Kidney capillary endothelial cell (primary cell): ENCODE measurements around the gene NFYA.

ENCODE experiments used
- DNase-seq: peaks from one replicate; pipeline ENCODE4 v3.0.0-alpha.2; 2018; ENCODE audit warnings: low spot score

NFYA gene

DNA sequence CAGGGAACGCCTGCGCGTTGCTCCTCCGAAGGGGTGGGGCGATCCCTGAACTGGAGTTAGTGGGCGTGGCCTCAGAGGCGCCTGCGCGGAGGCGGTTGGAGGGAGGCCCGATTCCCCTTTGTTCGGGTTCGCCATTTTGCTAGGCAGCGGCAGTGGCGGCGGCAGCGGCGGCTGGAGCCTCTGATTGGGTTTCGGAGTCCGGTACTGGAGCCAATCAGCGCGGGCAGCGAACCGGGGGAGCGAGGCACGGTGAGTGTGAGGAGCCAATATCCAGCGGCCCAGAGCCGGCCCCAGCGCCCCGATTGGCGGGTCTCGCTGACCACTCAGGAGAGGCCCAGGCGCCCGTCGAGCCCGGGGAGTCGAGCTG lies at the start of gene NFYA:
Gene NFYA (plus strand): TSS at position 139 of the 367 bp plus-strand sequence. CDS start 6,116 bp downstream, outside the sequence.
- DNase-seq: no peak

DNA sequence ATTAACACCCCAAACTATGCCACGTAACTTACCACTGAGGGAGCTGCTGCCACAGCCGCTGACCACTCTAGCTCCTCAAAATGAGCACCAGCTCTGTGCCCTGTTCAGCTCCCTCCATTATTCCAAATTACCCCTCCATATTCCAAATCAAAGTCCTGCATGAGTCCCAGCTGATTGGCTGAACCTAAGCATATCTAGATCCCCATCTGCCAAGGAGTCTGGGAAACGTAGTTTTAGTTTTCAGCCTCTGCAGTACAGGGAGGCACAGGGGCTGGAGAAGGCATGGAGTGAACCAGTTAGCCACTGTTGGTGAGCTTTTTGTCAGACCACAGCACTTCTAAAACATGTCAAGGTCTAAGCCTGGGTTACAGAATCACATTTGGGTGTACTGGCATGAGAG lies 49.7 kb upstream of the NFYA start:
- DNase-seq: no peak

DNA sequence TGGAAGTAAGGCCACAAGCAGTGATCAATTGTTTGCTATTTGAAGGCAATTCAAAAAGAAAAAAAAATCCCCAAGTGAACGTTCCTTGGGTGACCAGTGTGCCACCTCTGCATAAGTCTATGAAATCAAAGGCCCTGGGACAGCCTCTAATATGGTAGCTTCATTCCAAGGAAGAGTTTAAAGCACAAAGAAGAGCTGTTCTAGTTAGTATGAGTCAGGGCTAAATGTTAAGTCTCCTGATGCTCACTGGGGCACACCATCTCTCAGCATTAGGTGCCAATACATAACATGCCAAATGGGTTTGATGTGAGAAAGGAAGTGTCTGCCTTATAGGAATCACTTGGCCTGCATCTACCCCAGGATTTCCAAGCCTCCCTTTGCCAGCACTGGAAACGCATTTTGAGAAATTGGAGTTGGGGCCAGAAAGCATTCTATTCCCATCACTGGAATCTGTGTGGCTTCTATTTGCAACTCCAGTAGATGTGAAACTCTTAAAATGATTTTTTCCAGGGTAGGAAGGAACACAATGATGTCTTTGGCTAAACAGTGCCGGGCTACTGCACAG lies 46.7 kb upstream of the NFYA start:
- no peak for DNase-seq

DNA sequence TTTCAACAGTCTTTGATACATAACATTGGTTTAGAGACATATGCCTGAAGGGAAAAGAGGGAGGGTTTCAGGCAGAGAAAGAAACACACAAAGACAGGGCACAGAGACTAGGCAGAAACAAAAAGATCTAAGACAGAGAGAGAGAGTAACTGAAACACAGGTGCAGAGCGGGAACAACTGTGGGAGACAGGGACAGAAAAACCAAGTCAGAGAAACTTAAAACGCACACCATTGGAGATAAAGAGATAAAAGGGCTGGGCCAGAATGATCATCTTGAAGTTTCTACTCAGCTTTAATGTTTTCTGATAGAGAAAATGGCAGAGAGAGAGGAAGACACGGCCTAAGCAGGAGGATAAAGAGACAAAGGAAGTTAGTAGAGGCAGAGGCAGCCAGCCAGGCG lies 45.5 kb upstream of the NFYA start:
- DNase-seq: no peak

DNA sequence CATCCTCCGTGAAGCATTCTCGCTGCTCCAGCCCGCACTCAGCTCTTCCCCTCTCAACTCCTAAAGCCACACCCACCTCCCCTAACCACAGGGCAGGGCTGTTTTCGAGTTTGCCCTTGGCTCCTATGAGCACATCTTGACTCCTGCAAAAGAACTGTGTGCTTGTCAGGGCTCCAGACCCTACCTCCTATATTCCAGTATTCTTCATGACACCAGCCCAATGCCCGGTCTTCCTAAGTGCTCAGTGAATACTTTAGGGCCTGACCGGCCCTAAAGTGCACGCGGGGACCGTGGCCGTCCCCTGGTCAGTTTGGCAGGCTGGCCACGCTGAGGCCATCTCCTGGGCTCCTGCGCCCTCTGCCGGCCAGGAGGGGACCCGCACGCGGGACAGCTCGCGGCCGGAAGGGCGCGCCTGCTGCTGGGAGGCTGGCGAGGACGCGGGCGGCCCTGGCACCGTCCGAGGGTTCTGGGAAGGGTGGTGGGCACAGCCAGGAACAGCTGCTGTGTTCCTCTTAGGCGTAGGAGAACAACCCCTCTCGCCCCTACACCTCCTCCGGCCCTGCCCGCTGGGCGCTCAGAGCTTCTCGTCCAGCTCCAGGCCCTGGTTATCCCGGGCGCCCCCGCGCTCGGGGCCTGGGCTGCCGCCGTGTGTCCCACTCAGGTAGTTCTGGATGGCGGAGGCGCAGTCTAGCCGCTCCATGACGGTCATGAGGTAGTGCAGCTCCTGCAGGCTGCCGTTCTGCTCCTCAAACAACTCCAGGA lies 44.8 kb upstream of the NFYA start:
- DNase-seq: peak; percentile 70

DNA sequence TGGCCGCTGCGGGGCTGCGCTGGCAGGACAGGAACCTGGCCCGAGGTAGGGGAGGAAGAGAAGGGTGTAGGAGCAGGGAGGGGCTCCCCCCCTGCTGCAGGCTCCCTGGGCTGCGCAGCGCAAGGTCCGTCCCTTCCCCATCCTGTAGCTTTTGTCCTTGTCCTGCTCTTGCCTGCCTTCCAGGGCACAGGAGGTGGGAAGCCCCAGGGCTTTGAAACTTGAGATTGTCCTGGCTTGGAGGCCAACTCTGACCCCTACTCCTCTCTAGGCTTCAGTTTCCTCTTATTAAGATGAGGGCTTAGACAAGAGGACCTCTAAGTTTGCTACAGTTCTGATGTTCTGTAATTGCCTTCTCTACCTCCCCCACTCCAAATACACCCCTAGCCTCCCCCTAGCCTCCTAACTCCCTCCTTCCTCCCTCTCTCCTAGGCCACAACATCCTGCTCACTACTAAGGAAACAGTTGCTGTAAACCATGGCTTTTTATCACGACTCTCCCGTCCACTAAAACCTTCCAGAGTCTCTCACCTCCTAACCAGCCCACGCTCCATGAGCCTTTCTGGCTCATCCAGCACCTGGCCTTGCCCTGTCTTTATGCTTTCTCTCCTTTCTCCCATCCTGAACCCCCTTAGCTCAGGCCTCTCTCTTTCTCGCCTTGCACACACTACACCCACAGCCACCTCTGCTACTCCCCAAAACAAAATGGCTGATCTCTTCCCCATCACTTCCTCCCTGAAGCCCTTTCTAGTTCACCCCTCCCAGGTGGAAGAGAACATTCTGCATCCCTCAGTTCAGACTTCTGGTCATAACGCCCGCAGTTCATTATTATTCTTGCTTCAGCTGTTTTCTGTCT lies 44.0 kb upstream of the NFYA start:
- DNase-seq: peak; percentile 13

DNA sequence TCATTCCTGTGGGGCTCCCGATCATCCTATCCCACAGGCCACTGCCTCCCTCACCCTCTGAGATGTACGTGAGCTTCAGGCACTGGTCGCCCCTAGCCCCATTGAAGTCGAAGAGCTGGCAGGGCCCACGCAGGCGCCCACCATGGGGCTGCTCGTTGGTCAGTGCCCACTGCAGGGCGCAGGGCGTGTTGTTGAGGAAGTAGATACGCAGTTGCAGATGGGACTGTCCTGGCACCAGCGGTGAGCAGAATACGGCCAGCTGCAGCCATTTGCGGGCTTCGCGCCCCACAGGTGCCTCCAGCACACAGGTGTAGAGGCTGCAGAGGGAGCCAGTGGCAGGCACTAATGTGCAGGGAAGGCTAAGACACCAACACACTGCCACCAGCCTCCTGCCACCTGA lies 39.9 kb upstream of the NFYA start:
- no peak for DNase-seq

DNA sequence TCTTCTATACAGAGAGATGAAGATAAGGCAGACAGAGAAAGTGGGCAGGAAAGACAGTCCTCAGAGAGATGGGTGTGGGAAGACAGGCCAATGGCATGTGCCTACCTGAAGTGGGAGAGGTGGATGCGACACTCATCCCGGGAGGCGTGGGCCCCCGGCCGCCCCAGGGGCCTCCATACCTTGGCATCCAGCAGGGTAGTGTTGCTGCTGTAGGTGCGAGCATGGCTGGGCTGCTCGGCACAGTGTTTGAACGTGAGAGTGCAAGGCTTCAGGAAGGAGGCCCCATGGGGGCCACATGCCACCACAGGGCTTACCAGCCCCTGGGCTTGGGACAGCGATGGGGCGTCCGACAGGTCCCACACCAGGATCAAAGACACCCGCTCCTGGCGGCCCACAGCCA lies 39.0 kb upstream of the NFYA start:
- DNase-seq: no peak

DNA sequence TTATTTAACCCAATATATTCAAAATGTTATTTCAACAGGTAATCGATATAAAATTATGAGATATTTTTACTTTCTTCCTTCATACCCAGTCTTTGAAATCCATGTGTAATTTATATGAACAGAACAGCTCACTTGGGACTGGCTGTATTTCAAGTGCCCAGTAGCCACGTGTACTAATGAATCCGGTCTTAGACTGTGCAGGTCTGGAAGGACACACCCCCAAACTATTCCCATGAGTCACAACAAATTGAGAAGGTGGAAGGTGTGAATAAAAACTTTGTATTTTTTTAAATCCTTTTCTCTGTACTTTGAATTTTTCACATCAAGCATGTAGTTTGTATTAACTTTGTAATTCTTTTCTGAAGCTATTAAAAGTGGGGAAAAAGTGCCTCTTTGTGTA lies 36.6 kb upstream of the NFYA start:
- DNase-seq: no peak

DNA sequence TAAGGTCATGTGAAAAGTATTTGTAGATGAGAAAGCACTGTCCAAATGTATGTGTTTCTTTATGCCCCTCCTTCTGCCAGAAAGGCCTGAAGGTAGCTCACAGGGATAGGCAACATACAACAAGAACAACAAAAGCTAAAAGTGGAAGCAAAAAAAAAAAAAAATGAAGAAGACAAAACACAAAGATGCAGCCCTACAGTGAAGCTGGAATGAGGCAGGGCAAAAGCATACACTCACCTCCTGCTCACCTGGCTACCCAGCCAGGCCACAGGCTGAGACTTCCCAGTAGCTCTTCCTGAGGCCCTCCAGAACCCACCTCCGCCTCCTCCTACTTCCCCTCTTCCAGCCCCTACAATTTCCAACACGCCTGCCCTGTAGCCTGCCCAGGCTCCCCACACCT lies 36.2 kb upstream of the NFYA start:
- no peak for DNase-seq

DNA sequence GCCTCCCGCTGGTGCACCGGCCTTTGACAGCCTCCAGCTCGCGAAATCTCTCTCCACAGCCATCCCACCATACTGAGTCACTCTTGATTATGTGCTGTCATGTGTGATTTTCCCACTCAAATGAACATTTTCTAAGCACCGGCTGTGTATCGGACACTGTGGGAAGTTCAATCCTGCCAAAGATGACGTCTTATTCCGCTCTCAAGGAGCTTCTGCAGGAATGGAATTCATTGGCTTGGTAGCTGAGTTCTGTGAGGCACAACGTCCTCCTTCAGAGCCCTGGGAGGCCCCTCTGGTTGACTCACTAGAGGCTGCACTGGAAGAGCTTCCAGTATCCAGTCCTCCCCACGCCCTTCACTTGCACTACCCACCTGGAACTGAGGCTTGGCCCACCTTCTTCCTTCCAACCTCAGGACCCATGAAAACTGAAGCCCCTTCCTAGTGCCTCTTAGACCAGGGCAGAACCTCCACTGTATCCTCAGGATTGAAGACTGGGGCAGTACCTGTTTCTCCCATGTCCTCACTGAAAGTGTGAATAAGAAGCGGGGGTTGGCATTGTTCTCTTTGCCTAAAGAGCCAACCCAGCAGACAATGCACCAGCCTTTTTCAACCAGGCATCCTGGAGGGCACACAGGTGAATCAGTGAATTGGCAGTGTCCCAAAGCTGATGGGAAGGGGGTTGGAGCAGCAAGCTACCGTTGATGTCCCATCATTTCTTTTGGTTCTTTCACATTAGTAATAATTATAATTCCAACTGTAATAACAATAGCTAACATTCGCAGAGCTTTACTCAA lies 35.5 kb upstream of the NFYA start:
- DNase-seq: no peak

DNA sequence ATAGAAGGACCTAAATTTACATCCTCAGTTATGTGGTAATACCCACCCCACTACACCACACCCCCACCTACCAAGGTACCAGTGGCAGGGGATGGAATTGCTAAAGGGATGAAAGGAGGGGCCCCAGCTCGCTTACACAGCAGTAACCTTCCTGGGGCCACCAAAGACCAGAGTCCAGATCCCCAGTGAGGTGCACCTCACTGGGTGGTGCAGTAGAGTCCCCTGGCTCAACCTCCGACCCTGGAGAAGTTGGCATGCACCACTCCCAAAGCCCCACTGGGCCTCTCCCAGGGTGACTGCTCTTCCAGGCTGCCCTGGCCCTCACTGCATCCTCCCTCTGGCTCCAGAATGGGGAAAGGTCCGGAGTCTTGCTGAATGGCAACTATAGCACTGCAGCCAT lies 34.6 kb upstream of the NFYA start:
- no peak for DNase-seq

DNA sequence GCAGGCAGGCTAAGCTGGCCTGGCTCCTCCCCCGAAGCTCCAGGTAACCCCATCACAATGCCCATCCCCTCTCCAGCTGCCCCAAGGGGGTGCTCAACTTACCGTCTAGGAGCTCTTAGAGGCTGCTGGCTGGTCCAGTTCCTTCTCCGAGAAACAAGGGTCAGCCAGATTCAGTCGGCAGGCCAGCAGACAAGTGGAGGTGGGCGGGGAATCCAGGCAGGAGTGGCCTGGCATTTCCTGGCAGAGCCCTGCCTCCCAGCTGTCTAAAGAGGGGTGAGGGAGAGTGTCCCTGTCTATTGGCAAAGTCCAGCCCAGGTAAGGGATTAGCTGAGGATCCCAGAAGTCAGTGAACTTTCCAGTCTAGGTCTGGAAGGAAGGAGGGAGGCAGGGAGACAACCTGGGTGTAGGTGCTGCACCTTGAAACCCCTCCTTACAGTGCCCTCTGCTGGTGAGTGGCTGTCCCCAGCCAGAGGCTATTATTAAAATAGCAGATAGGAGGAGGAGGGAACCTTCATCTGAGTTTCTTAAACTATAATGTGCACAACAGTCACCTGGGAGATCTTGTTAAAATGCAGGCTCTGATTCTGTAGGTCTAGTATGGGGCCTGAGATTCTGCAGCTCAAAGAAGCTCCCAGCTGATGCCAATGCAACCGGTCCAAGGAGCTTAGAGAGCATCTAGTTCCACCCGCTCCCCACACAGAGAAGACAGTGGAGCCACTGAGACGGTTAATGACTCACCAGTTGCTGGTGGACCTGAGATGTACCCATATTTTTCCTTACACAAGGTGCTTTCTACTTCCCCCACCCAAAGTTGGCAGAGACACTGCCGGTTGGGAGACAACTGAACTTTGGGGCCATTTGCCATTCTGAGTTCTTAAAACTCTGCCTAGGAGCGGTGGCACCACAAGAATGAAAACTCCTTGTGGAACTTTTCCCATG lies 33.4 kb upstream of the NFYA start, which contains the start of gene UNC5CL:
Gene UNC5CL (minus strand): TSS at position 162 of the 939 bp plus-strand sequence. CDS start 4,147 bp downstream, outside the sequence.
- DNase-seq: no peak

DNA sequence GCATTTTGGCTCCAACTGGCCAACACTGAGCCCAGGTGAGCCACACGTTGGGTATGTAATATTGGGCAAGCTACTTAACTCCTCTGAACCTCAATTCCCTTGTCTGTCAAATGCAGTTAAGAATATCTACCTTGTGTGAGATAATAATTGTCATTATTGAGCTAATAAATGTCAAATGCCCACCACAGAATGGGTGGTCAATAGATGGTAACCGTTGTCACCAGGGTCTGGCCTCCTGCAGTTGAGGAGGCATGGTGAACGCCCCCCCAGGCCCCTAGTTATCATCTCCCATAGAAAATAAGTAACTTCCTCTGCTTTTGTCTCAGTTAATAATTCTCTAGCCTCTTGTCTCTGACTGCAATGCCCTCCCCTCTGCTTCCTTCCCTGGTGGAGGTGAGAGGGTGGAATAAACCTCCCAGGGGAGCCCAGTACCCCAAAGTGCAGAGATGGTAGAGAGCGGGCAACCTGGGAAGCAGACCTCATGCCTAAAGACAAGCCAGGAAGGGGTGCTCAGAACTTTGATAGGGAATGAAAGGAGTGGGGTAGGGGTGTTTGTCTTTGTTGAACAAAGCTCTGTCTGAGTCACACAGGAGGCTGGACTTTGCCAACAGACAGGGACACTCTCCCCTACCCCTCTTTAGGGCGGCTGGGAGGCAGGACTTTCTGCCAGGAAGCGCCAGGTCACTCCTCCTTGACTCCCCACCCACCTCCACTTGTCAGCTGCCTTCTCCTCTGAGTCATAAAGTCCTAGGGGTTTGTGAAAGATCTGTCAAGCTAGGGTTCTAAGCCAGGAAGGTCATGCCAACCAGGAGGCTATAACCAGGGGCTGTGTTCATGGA lies 32.5 kb upstream of the NFYA start:
- DNase-seq: peak; percentile 51

DNA sequence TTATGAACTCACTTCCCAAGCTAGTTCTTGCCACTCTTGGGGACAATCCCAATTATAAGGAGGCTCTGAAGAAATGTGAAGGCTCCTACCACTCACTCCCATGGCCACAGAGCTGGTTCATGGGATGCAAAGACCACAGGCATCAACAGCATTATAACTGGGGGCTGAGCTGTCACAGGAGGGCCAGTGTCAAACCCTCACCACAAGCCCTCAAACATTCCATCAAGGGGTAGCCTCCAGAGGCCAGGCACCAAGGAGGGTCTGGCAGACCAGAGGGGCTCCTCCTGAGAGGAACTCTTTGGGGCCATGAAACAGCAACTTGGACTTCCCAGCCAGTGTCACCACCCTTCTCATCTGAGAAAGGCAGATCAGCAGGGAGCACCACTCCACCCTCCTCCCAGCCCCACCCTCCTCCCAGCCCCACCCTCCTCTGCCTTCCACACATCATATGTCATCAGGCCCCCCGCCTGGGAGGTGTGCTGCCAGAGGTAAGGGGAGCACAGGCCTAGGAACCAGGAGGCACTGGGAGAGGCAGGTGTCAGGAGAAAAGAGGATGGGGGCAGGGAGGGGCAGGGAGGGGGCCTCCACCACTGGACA lies 31.7 kb upstream of the NFYA start:
- DNase-seq: no peak

DNA sequence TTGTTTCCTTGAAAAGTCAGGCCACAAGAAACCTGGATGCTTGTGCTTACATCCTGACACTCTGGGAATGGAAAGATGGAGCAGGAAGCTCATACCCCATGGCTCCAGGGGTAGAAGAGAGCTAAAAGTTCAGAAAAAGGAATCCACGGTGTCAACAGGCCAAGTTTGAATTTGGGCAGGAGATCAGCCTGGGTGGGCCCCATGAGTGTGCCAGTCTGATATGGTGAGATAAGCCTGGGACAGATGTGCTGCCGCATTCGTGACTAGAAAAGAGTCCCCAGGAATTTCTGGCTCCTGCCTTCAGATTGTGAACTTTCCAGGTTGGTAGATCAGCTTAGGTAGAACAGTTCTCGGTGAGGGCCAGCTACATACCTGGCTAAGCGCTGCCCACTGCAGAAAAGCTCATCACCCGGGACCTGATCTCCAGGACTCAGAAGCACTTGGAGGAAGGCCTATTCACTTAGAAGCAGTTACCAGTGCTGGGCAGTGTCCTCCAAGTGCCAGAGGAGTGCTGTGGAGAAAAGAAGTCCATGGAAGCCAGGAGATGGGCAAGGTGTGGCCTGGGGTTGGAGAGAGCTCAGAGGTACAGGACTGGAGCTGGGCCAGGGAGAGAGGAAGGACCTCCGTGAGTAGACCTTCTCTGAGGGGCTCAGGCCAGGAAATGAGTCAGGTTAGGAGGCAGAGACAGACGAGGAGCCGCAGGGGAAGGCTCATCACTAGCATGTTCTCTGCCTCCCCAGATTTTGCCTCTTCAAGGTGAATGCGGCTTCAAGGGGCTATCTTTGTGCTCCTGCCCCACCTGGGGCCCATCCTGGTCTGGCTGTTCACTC lies 30.3 kb upstream of the NFYA start, which contains the start of gene TSPO2:
Gene TSPO2 (plus strand): TSS at position 242 of the 830 bp plus-strand sequence. CDS start 519 bp downstream, at position 761.
- peak; percentile 16 for DNase-seq

DNA sequence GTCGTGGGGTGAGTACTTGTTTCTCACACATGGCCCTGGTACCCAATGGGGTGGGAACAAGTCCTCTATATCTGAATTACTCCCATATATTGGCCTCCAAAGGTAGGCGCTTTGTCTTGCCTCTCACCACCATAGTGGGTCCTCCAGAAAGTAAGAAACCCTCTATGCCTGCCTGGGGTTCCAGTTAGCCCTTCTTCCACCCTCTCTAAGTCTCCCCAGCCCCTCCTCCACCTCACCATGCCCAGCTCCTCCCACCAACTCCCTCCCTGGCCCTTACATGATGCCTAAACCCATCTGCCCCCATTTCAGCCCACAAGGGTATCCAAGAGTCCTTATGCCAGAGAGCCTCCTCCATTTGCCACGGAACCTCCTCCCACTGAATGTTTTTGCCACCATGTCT lies 29.6 kb upstream of the NFYA start:
- no peak for DNase-seq

DNA sequence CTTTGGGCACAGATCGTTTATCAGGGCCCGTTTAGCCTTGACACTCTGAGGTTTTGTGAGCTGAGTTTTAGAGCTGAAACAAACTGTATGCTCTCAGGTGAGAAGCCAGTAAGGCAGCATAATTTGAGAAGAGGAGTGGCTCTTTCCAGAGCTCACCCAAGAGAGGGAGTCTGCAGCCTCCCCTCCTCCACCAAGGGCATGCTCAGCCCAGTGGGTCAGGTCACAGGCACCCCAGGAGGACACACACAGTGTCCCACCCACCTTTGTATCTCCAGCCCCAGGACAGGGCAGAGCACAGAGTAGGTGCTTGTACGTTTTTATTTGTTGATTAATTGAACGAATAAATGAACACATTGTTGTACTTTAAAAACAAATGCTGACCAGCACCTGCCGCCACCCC lies 27.1 kb upstream of the NFYA start:
- DNase-seq: no peak

DNA sequence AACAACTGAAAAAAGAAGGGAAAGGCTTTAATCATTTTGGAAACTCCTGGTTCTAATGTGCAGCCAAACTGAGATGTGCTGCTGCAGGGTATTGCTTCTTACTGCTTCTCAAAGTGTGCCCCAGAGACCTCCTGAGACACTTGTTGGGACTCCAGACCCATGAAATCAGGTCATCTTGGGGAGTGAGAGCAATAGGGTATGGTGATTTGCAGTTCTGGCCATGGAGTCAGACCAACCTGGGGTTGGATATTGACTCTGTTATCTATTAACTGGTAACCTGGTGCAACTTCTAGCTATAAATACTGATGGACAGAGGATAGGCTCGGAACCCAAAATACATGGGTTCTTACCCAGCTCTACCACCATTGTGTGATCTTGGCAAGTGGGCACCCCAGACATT lies 26.7 kb upstream of the NFYA start:
- DNase-seq: no peak
